Measurements from ENCODE around the gene CATSPERB.

The CATSPERB gene, protein sequence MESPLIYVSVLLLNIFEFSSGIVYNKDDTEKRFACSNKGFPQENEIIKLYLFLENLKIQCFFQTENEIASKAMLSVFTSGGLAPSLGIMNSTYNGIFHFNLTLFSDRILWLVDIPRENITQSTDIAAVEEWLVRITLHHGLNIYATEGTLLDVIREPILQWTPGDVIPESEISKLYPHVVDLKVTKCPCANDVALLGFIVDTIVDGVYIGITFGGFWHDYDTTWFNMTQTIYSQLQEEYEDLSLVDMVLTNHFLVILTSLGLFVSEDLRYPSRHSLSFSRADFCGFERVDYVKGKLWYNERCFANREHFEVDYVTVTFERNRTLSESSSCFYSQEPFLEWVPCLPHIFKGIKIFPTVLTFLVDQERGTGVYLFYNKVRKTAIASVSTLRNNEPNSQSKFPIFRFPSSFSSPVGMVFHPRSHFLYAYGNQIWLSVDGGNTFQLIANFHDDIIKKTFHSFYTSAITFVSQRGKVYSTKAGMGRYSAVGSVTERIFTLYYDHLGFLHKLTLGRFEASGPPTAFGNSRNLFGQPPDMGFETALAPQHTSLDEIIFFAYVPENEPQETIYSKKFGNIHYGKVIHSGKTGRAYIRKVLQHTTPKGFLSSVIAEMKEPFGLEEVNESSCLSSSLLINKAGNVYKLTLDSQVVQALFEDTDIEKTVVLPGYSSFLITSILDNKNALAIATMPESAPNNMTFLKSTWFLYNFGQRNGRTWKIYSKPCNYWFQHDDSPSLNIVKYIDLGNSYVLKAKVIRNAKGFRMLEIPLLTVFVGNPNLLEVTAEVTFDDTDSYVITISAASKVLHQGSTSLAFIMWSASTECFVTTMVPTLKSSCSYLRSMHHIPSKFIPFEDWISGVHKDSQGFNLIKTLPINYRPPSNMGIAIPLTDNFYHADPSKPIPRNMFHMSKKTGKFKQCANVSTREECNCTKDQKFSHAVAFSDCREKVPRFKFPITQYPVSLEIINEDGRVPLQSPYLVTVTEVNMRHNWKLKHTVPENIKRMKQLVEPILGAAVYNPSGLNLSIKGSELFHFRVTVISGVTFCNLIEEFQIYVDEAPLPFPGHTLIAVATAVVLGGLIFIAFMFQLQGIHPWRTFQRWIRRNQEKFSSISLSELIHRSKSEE

DNA sequence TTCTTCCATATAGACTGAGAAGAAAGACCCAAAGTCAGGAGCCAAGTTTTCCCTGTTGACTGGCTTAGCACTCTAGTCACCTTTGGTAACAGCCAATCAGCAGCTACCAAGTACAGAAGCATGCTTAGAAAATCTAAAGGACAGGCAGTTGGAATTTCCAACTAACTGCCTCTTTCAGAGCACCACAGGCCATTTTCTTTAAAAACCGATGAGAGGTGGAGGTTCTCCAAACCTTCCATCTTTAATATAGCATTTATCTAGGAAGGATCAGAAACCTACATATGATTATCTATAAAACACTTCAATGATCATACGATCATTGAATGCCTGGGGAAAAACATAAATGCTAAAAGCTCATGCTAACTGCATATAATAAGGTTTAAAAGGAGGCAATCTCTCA is at the start of gene CATSPERB:
CATSPERB (minus strand) TSS at position 101 of the 400 bp plus-strand sequence. CDS start 2,607 bp downstream, outside the sequence.
- Histone ChIP-seq H3K36me3 (no peaks in the 10 kb centered on the region), H3K27ac (no peak within 1 kb of the TSS), H3K4me3 (ENCODE audit: low read depth in 1 of 2, low read length in 1 of 2) (no peak within 1 kb of the TSS), H3K4me1 (ENCODE audit: control insufficient read depth in 1 of 2, insufficient read depth in 1 of 2, low read depth in 1 of 2, low read length in 1 of 2) (no peaks in the 10 kb centered on the region), H3K27me3 (no peaks in the 10 kb centered on the region), H3K9me3 (no peaks in the 10 kb centered on the region)
- TF ChIP-seq, protein P1, sequence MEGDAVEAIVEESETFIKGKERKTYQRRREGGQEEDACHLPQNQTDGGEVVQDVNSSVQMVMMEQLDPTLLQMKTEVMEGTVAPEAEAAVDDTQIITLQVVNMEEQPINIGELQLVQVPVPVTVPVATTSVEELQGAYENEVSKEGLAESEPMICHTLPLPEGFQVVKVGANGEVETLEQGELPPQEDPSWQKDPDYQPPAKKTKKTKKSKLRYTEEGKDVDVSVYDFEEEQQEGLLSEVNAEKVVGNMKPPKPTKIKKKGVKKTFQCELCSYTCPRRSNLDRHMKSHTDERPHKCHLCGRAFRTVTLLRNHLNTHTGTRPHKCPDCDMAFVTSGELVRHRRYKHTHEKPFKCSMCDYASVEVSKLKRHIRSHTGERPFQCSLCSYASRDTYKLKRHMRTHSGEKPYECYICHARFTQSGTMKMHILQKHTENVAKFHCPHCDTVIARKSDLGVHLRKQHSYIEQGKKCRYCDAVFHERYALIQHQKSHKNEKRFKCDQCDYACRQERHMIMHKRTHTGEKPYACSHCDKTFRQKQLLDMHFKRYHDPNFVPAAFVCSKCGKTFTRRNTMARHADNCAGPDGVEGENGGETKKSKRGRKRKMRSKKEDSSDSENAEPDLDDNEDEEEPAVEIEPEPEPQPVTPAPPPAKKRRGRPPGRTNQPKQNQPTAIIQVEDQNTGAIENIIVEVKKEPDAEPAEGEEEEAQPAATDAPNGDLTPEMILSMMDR (IDR thresholded peaks at IDR 0.05) = no peak

DNA sequence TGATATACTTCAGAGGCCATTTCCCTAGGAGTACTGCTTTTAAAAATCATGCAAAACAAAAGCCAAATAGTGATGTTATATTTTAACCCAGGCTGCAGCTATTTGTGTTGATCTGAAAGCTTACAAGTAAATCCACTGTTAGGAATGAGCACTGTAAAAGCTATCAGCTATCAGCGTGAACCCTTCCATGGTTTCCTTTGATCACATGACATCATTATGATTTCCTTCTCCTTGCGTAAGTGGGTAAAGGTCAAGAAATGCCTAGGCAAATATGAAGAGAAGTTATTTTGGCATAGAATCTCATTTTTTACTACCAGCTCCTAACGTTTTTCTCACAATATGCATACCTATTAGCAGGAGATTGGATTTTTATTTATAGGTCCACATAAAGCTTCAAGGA is 48.6 kb upstream of the CATSPERB start:
- no peak overlapping the region for H3K4me3 ChIP-seq (ENCODE audit: low read depth in 1 of 2, low read length in 1 of 2)
- H3K27me3 ChIP-seq = no peaks in the 10 kb centered on the region
- H3K4me1 ChIP-seq (ENCODE audit: control insufficient read depth in 1 of 2, insufficient read depth in 1 of 2, low read depth in 1 of 2, low read length in 1 of 2) = no peaks in the 10 kb centered on the region
- H3K27ac ChIP-seq = no peak overlapping the region
- no peaks in the 10 kb centered on the region for H3K36me3 ChIP-seq
- TF ChIP-seq, protein P1 (IDR thresholded peaks at IDR 0.05) = no peak
- no peaks in the 10 kb centered on the region for H3K9me3 ChIP-seq

DNA sequence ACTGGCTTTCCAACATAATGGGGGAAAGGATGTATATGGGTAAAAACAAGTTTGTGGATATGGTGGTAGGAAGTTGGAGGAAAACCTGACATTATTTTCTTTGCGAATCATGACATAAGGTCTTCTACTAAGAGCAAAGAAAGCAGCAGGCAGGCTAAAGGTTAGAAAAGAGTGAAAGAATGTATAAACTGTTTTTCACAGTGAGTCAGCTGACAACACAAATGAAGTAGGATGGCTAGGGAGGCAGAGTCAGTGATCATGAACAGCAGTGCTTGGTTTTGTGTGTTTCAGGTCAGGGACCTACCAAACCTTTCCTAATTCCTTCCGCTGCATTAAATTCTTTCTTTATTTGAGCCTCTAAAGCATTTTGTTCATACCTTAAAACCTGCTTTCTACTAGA is 46.3 kb upstream of the CATSPERB start:
- Histone ChIP-seq H3K4me1 (ENCODE audit: control insufficient read depth in 1 of 2, insufficient read depth in 1 of 2, low read depth in 1 of 2, low read length in 1 of 2) (no peaks in the 10 kb centered on the region), H3K27ac (no peak overlapping the region), H3K36me3 (no peaks in the 10 kb centered on the region), H3K27me3 (no peaks in the 10 kb centered on the region), H3K9me3 (no peaks in the 10 kb centered on the region), H3K4me3 (ENCODE audit: low read depth in 1 of 2, low read length in 1 of 2) (no peak overlapping the region)
- TF ChIP-seq, protein P1 (IDR thresholded peaks at IDR 0.05) = no peak

DNA sequence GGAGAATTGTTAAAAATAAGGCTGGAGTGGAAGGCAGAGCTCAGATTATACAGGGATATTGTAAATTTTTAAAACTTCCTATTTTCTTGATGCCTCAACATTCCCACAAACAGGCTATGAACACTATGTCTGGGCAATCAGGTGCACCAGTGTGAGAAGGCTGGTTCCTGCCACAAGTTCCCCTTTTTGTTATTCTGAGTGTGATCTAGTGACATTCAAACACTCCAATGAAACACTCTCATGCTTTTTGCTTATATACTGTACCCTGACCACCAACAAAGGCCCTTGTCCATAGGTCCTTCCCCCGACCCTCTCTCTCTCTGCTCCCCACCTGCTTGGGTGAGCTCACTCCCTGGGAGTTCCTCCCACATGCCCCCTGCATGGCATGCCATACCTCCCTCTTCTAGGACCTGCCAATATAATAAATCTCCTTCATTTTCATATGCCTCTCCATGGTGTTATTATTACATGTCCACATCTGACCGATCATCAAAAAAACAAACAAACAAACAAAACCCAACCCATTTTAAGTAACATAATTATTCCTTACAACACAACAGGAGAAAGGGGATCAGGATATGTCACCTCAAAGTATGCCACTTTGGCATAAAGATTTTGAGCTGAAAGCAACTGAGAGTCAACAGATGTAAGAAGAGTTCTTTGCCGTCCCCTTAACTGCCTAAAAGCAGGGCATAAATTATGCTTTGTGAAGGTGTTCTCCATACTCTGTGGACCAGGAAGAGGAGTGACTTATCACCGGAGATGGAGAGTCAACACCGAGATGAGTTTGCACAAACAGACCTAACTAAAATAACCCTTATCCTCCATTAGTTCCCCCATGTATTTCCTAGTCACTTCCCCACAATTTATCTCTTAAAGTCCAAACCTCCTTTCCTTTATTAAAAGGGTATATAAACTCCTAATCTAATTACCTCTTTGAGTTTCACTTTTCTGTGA is 42.5 kb upstream of the CATSPERB start:
- TF ChIP-seq, protein P1 (IDR thresholded peaks at IDR 0.05) = no peak
- Histone ChIP-seq H3K4me3 (ENCODE audit: low read depth in 1 of 2, low read length in 1 of 2) (no peak overlapping the region), H3K36me3 (no peaks in the 10 kb centered on the region), H3K27ac (no peak overlapping the region), H3K27me3 (no peaks in the 10 kb centered on the region), H3K9me3 (no peaks in the 10 kb centered on the region), H3K4me1 (ENCODE audit: control insufficient read depth in 1 of 2, insufficient read depth in 1 of 2, low read depth in 1 of 2, low read length in 1 of 2) (no peaks in the 10 kb centered on the region)

Data from neutrophil (primary cell).